PC-3 (cell line): ENCODE measurements around the gene SPCS3. TPM values are rescaled to one million over a fixed set of nuclear protein-coding genes. Genes with fewer than 3 reads are reported as not detected.
A peak's percentile ranks its signal among the peaks of the same experiment; 100 is the strongest.

Source experiments
- ATAC-seq: fragments of 200-7000 bp; cut with Tn5 transposase; 2 replicates; pipeline ENCODE4 v1.9.1; 2020; ENCODE audit warnings: mild to moderate bottlenecking, moderate library complexity
- Bru-seq: library from RNA; stranded (reverse); fragments of 400-500 nt; gene quantifications from one replicate; lab custom pipeline; 2021; lab: Mats Ljungman, UMichigan
- BruChase-seq, 2 experiments: library from RNA; stranded (reverse); fragments of 400-500 nt; gene quantifications; one replicate each; lab custom pipeline; 2021; lab: Mats Ljungman, UMichigan
- BruUV-seq: library from RNA; stranded (reverse); fragments of 400-500 nt; replicated peaks from 2 replicates; lab custom pipeline; 2021; lab: Mats Ljungman, UMichigan
- CTCF ChIA-PET: fragments of 300-600 bp; sonication (Branson Sonifier 250); formaldehyde crosslinking; loops from one replicate; lab custom pipeline; 2022; ENCODE audit warnings: antibody characterized with exemption; lab: Charles Lee
- POLR2A ChIA-PET: fragments of 300-600 bp; sonication (Branson Sonifier 250); formaldehyde crosslinking; loops from one replicate; lab custom pipeline; 2022; ENCODE audit warnings: antibody characterized with exemption; ENCODE audit not compliant: unreplicated experiment; lab: Charles Lee
- DNase-seq: peaks from one replicate; pipeline ENCODE4 v3.0.0-alpha.2; 2015
- H2AFZ ChIP-seq: fragments of 300-600 bp; sonication (generic); 2 replicates; pipeline ENCODE4 v1.6.0; 2016; ENCODE audit warnings: antibody characterized with exemption, low read length
- H3F3A ChIP-seq: fragments of 300-600 bp; sonication (generic); one replicate; pipeline ENCODE4 v1.6.0; 2017; ENCODE audit warnings: antibody characterized with exemption, low read length, control low read depth, mild to moderate bottlenecking; ENCODE audit not compliant: unreplicated experiment
- H3K27ac ChIP-seq: fragments of 300-600 bp; sonication (generic); 2 replicates; pipeline ENCODE4 v1.5.1; 2016; ENCODE audit warnings: mild to moderate bottlenecking, low read length
- H3K27me3 ChIP-seq: fragments of 300-600 bp; sonication (generic); 2 replicates; pipeline ENCODE4 v1.6.1; 2016; ENCODE audit warnings: low read length, mixed read lengths
- H3K36me3 ChIP-seq: fragments of 300-600 bp; sonication (generic); 2 replicates; pipeline ENCODE4 v1.6.1; 2016; ENCODE audit warnings: low read depth, mixed run types, low read length, mixed read lengths
- H3K4me1 ChIP-seq: fragments of 300-600 bp; sonication (generic); 2 replicates; pipeline ENCODE4 v1.5.1; 2016; ENCODE audit warnings: low read length; ENCODE audit not compliant: insufficient read depth
- H3K4me2 ChIP-seq: fragments of 300-600 bp; sonication (generic); 2 replicates; pipeline ENCODE4 v1.6.0; 2016; ENCODE audit warnings: low read length
- H3K4me3 ChIP-seq: fragments of 300-600 bp; sonication (generic); 2 replicates; pipeline ENCODE4 v1.5.1; 2016; ENCODE audit warnings: mild to moderate bottlenecking, low read length, mixed read lengths
- H3K79me2 ChIP-seq: fragments of 300-600 bp; sonication (generic); 2 replicates; pipeline ENCODE4 v1.6.1; 2017; ENCODE audit warnings: low read length, mixed read lengths
- H3K9ac ChIP-seq: fragments of 300-600 bp; sonication (generic); 2 replicates; pipeline ENCODE4 v1.6.0; 2016; ENCODE audit warnings: mild to moderate bottlenecking, low read length
- H3K9me2 ChIP-seq: fragments of 300-600 bp; sonication (generic); replicated peaks from 2 replicates; pipeline ENCODE4 v1.6.1; 2016; ENCODE audit warnings: mixed run types, low read length, mixed read lengths
- H3K9me3 ChIP-seq: fragments of 300-600 bp; sonication (generic); 2 replicates; pipeline ENCODE4 v1.6.1; 2016; ENCODE audit warnings: low read length, mixed read lengths
- H4K20me1 ChIP-seq: fragments of 300-600 bp; sonication (generic); 2 replicates; pipeline ENCODE4 v1.6.1; 2016; ENCODE audit warnings: low read length, mixed read lengths
- EZH2 ChIP-seq: fragments of 300-600 bp; sonication (generic); IDR thresholded peaks from one replicate; pipeline ENCODE4 v1.6.1; 2017; ENCODE audit warnings: antibody characterized with exemption, mild to moderate bottlenecking, low read length; ENCODE audit not compliant: unreplicated experiment
- EZH2phosphoT487 ChIP-seq: fragments of 300-600 bp; sonication (generic); IDR thresholded peaks from 2 replicates; pipeline ENCODE4 v1.6.1; 2018; ENCODE audit warnings: mild to moderate bottlenecking, antibody characterized with exemption, low read length, borderline replicate concordance
- intact Hi-C: fragments of 100-400 bp; cut with micrococcal nuclease; formaldehyde crosslinking; loops from 2 replicates; pipeline ENCODE4 v1.9.0; 2023
- long read RNA-seq: library from polyadenylated mRNA; unstranded; transcript quantifications from one replicate; pipeline ENCODE4 v2.0.0, GENCODE V29; 2021; ENCODE audit not compliant: unreplicated experiment
- total RNA-seq: library from RNA; depleted of rRNA; stranded (reverse); fragments of >200 nt; gene quantifications from 2 replicates; pipeline ENCODE4 v1.2.3, GENCODE V29; 2014; rRNA removed
- TF ChIP-seq, protein P1 (sequence below): fragments of 300-600 bp; sonication (generic); conservative IDR thresholded peaks from 2 replicates; pipeline ENCODE4 v1.5.1; 2017; ENCODE audit warnings: antibody characterized with exemption, low read depth, mild to moderate bottlenecking, low read length

SPCS3 gene
- 42.4 and 56.1 TPM in 2 replicates for total RNA-seq
- percentile 96 among the genes with signal in this experiment for Bru-seq, nascent RNA
- percentile 97 among the genes with signal in this experiment for BruChase-seq, experiment 1, labeled RNA remaining after a 6-hour chase
- BruChase-seq, experiment 2, labeled RNA remaining after a 2-hour chase = percentile 97 among the genes with signal in this experiment
- long read RNA-seq, full-length matches to known transcripts = 73 of 106 reads
- long read RNA-seq, partial matches to known transcripts = 1 of 106 reads
- long read RNA-seq, other reads (novel, unspliced or antisense) = 32 of 106 reads

DNA sequence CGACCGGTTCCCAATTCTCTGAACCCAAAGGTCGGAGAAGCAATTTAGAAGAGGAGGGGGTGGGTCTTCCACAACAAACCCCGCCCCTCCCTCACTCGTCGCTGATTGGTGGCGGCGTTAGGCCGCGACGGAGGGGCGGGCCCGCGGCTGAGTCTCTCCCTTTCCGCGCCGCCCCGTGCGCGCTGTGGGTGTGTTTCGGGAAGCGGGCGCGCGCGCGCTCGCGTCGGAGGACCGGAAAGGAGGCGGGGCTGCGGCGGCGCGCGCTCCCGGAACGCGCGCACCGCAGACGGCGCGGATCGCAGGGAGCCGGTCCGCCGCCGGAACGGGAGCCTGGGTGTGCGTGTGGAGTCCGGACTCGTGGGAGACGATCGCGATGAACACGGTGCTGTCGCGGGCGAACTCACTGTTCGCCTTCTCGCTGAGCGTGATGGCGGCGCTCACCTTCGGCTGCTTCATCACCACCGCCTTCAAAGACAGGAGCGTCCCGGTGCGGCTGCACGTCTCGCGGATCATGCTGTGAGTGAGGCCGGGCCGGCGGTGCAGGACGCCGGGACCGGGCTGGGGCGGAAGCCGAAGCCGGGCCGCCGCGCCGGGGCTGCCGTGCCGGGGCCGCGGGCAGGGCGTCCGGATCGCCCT lies at the start of gene SPCS3:
Gene SPCS3, plus strand, starts transcription at position 263 of the 636 bp plus-strand sequence. Its CDS starts 111 bp downstream, at position 374.
- H3K4me3 ChIP-seq = peak within 1 kb of the TSS; percentile 79
- ATAC-seq (peak; percentile 91), DNase-seq (peak; percentile 95)
- H3K4me2 ChIP-seq = peak within 1 kb of the TSS; percentile 97
- BruUV-seq = no TSS peak
- no peaks in the 10 kb centered on the region for H3K9me3 ChIP-seq
- POLR2A ChIA-PET = no interaction called here
- peak within 1 kb of the TSS; percentile 90 for H2AFZ ChIP-seq
- peak within 1 kb of the TSS; percentile 80 for H3K27ac ChIP-seq
- H3K9ac ChIP-seq = peak within 1 kb of the TSS; percentile 88
- TF ChIP-seq, protein P1, sequence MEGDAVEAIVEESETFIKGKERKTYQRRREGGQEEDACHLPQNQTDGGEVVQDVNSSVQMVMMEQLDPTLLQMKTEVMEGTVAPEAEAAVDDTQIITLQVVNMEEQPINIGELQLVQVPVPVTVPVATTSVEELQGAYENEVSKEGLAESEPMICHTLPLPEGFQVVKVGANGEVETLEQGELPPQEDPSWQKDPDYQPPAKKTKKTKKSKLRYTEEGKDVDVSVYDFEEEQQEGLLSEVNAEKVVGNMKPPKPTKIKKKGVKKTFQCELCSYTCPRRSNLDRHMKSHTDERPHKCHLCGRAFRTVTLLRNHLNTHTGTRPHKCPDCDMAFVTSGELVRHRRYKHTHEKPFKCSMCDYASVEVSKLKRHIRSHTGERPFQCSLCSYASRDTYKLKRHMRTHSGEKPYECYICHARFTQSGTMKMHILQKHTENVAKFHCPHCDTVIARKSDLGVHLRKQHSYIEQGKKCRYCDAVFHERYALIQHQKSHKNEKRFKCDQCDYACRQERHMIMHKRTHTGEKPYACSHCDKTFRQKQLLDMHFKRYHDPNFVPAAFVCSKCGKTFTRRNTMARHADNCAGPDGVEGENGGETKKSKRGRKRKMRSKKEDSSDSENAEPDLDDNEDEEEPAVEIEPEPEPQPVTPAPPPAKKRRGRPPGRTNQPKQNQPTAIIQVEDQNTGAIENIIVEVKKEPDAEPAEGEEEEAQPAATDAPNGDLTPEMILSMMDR = no peak
- TF ChIP-seq EZH2 (no peak), EZH2phosphoT487 (no peak)
- peaks cover 14% of the 10 kb centered on the region; the same call in 1 of the 2 replicates for H3K4me1 ChIP-seq
- no peaks in the 10 kb centered on the region for H3K9me2 ChIP-seq
- H3K27me3 ChIP-seq = no peaks in the 10 kb centered on the region
- no peaks in the 10 kb centered on the region for H3K36me3 ChIP-seq
- peaks cover 31% of the 10 kb centered on the region for H4K20me1 ChIP-seq
- H3F3A ChIP-seq = no peaks in the 10 kb centered on the region
- intact Hi-C loops = loop anchor here (1.0 to 5.0 kb wide), 4 partner anchors 17 to 168 kb away; no protein-coding TSS in a partner anchor
- CTCF ChIA-PET = no interaction called here
- H3K79me2 ChIP-seq = peaks cover 46% of the 10 kb centered on the region

DNA sequence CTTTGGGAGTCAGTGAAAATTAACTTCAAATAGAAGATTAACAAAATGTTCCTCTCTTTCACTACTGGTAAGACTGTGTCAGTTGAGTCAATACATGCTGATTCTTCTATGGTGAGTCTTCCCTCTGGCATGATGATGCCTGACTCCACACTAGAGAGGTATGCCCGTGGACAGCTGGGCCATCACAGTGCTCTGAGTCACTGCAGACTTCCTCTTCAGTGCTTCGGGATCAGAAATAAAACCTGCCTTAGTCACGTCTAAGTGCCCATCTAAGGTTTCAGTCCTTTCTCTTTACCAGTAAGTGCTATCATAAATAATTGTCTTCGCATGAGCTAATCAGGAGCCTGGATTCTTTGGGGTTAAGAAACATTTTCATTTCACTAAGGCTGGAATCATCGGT lies 49.1 kb upstream of the SPCS3 start:
- H3K9me2 ChIP-seq = no peaks in the 10 kb centered on the region
- peaks cover 46% of the 10 kb centered on the region for H3K4me1 ChIP-seq
- peak overlapping the region; percentile 74 for H3K4me2 ChIP-seq
- ChIA-PET POLR2A (no interaction called here), CTCF (interaction anchor here (1.0 kb wide), 1 partner anchor 23 kb away, joined by 3 read pairs; no protein-coding TSS in a partner anchor)
- no peak overlapping the region for H2AFZ ChIP-seq
- no peaks in the 10 kb centered on the region for H3K27me3 ChIP-seq
- no peaks in the 10 kb centered on the region for H4K20me1 ChIP-seq
- ATAC-seq (peak; percentile 98), DNase-seq (peak; percentile 94)
- TF ChIP-seq EZH2 = no peak
- TF ChIP-seq EZH2phosphoT487 = no peak
- TF ChIP-seq, protein P1 = no peak
- H3K27ac ChIP-seq = peak overlapping the region; percentile 72
- no peaks in the 10 kb centered on the region for H3K9me3 ChIP-seq
- H3K4me3 ChIP-seq = peak overlapping the region; percentile 48; the same call in 1 of the 2 replicates
- H3F3A ChIP-seq = no peaks in the 10 kb centered on the region
- intact Hi-C loops = loop anchor here (2.0 to 5.0 kb wide), 3 partner anchors 52 to 76 kb away; partner anchors contain the start of gene SPATA4
- BruUV-seq = no TSS peak
- no peaks in the 10 kb centered on the region for H3K79me2 ChIP-seq
- H3K9ac ChIP-seq = peak overlapping the region; percentile 19; the same call in 1 of the 2 replicates
- H3K36me3 ChIP-seq = no peaks in the 10 kb centered on the region
